Liver (tissue), 9 donors: ENCODE data around the gene MRPL10. TPM values are rescaled to one million over a fixed set of nuclear protein-coding genes. Genes with fewer than 3 reads are reported as not detected.

ENCODE experiments used
- DNase-seq: peaks from one replicate; pipeline ENCODE4 v3.0.0-alpha.2; 2017; ENCODE audit warnings: low spot score
- H3K27ac ChIP-seq, 2 donors: one replicate each; pipeline ENCODE4 v1.7.0; 2013; ENCODE audit warnings: inconsistent platforms in 2 of 2, low read length in 2 of 2, control low read depth in 1 of 2, low read depth in 1 of 2, mild to moderate bottlenecking in 1 of 2
- H3K27me3 ChIP-seq, 4 donors: one replicate each; pipeline versions ENCODE4 v1.6.1 to v1.7.0; 2013; ENCODE audit warnings: low read length in 3 of 4, inconsistent platforms in 1 of 4, mild to moderate bottlenecking in 1 of 4, moderate library complexity in 1 of 4; ENCODE audit not compliant: control insufficient read depth in 4 of 4, insufficient read depth in 4 of 4
- H3K36me3 ChIP-seq, 4 donors: one replicate each; pipeline versions ENCODE4 v1.6.1 to v1.7.0; 2013; ENCODE audit warnings: low read length in 3 of 4, mild to moderate bottlenecking in 3 of 4, low read depth in 1 of 4, moderate library complexity in 1 of 4; ENCODE audit not compliant: control insufficient read depth in 4 of 4, insufficient read depth in 3 of 4
- H3K4me1 ChIP-seq, 4 donors: one replicate each; pipeline versions ENCODE4 v1.6.1 to v1.7.0; 2013; ENCODE audit warnings: low read length in 3 of 4, mild to moderate bottlenecking in 3 of 4, moderate library complexity in 1 of 4; ENCODE audit not compliant: control insufficient read depth in 4 of 4, insufficient read depth in 4 of 4
- H3K4me3 ChIP-seq, 3 donors: one replicate each; pipeline versions ENCODE4 v1.6.1 to v1.7.0; 2013; ENCODE audit warnings: low read length in 3 of 3, control low read depth in 1 of 3, low read depth in 1 of 3, mild to moderate bottlenecking in 1 of 3
- H3K9ac ChIP-seq, 2 donors: one replicate each; pipeline ENCODE4 v1.7.0; 2013; ENCODE audit warnings: low read length in 2 of 2, mild to moderate bottlenecking in 2 of 2, moderate library complexity in 2 of 2, control low read depth in 1 of 2, low read depth in 1 of 2
- H3K9me3 ChIP-seq, 4 donors: one replicate each; pipeline versions ENCODE4 v1.6.1 to v1.7.0; 2013; ENCODE audit warnings: low read length in 3 of 4; ENCODE audit not compliant: control insufficient read depth in 4 of 4
- ATF3 ChIP-seq: IDR thresholded peaks from 2 replicates; pipeline ENCODE4 v1.6.1; 2016; ENCODE audit warnings: antibody characterized with exemption
- EGR1 ChIP-seq, 2 donors: IDR thresholded peaks; 2 replicates each; pipeline ENCODE4 v1.6.1; 2016 to 2018; ENCODE audit warnings: antibody characterized with exemption in 2 of 2, low read depth in 2 of 2
- FOXA1 ChIP-seq: IDR thresholded peaks from 2 replicates; pipeline ENCODE4 v1.6.1; 2016; ENCODE audit warnings: antibody characterized with exemption
- FOXA2 ChIP-seq: IDR thresholded peaks from 2 replicates; pipeline ENCODE4 v1.6.1; 2016; ENCODE audit warnings: antibody characterized with exemption
- GABPA ChIP-seq, 2 donors: IDR thresholded peaks in 1 of 2; conservative IDR thresholded peaks in 1 of 2; 2 replicates each; pipeline ENCODE4 v1.6.1; 2016; ENCODE audit warnings: antibody characterized with exemption in 2 of 2, mild to moderate bottlenecking in 1 of 2, moderate library complexity in 1 of 2
- HNF4A ChIP-seq, 2 donors: conservative IDR thresholded peaks; 2 replicates each; pipeline ENCODE4 v1.6.1; 2016; ENCODE audit warnings: antibody characterized with exemption in 2 of 2, mild to moderate bottlenecking in 2 of 2
- HNF4G ChIP-seq: IDR thresholded peaks from 2 replicates; pipeline ENCODE4 v1.6.1; 2016; ENCODE audit warnings: antibody characterized with exemption
- JUND ChIP-seq, 2 donors: IDR thresholded peaks; 2 replicates each; pipeline ENCODE4 v1.6.1; 2016; ENCODE audit warnings: antibody characterized with exemption in 2 of 2
- MAX ChIP-seq: IDR thresholded peaks from 2 replicates; pipeline ENCODE4 v1.6.1; 2016; ENCODE audit warnings: antibody characterized with exemption
- NR2F2 ChIP-seq: IDR thresholded peaks from 2 replicates; pipeline ENCODE4 v1.6.1; 2016; ENCODE audit warnings: antibody characterized with exemption
- RXRA ChIP-seq, 2 donors: IDR thresholded peaks; 2 replicates each; pipeline ENCODE4 v1.6.1; 2017 to 2018; ENCODE audit warnings: antibody characterized with exemption in 2 of 2, mild to moderate bottlenecking in 1 of 2
- SP1 ChIP-seq: IDR thresholded peaks from 2 replicates; pipeline ENCODE4 v1.6.1; 2018; ENCODE audit warnings: antibody characterized with exemption, mild to moderate bottlenecking
- YY1 ChIP-seq: IDR thresholded peaks from 2 replicates; pipeline ENCODE4 v1.6.1; 2016; ENCODE audit warnings: antibody characterized with exemption, mild to moderate bottlenecking
- ZBTB33 ChIP-seq: IDR thresholded peaks from 2 replicates; pipeline ENCODE4 v1.6.1; 2016; ENCODE audit warnings: antibody characterized with exemption
- WGBS: extraction: QIAGEN DNeasy Blood & Tissue Kit; methylation state at CpG from one replicate; pipeline ENCODE4 v1.1.7; 2013; 5-methylcytosine and 5-hydroxymethylcytosine counted together
- polyA plus RNA-seq, 2 donors: library from polyadenylated mRNA; stranded (reverse) in 1 of 2; unstranded in 1 of 2; fragments of 200-250 nt in 1 of 2; fragments of >200 nt in 1 of 2; fragmentation: Nextera tagmentation in 1 of 2; extraction: Ambion mirVana in 1 of 2; gene quantifications; one replicate each; pipeline versions ENCODE4 v1.2.1 to v1.2.3, GENCODE V29; 2013 to 2015
- total RNA-seq, 2 donors: library from RNA; depleted of rRNA; stranded (reverse); fragments of >200 nt; gene quantifications; one replicate each; pipeline ENCODE4 v1.2.3, GENCODE V29; 2014
- TF ChIP-seq, protein P1 (sequence below): IDR thresholded peaks from 2 replicates; pipeline ENCODE4 v1.6.1; 2016; ENCODE audit warnings: antibody characterized with exemption, mild to moderate bottlenecking
- donor health status: healthy.
- donor health status: healthy.
- donor health status: healthy.
- donor health status: healthy.
- donor health status: healthy.

MRPL10 gene
- total and polyA plus RNA-seq, 4 donors: 10.2 to 24.9 (median 12.9) TPM

GRCh38 chr17:47857551-47858455 is 26.5 kb upstream of the MRPL10 start:
- TF ChIP-seq NR2F2 (no peak), RXRA (IDR thresholded peaks at IDR 0.05) (no peak), YY1 (no peak), SP1 (no peak), MAX (no peak), ATF3 (no peak), FOXA2 (no peak), FOXA1 (no peak), EGR1 (IDR thresholded peaks at IDR 0.05; ENCODE audit: low read depth in 2 of 2) (no peak), ZBTB33 (no peak), HNF4A (conservative IDR thresholded peaks at IDR 0.05) (no peak), GABPA (IDR thresholded peaks at IDR 0.05 in 1 of 2, conservative IDR thresholded peaks at IDR 0.05 in 1 of 2) (no peak), HNF4G (no peak), JUND (IDR thresholded peaks at IDR 0.05) (no peak)
- H3K36me3 ChIP-seq: no peaks in the 10 kb centered on the region
- H3K9me3 ChIP-seq: no peaks in the 10 kb centered on the region
- H3K4me1 ChIP-seq: no peaks in the 10 kb centered on the region
- no peak overlapping the region for H3K9ac ChIP-seq
- no peak overlapping the region for H3K27ac ChIP-seq
- H3K4me3 ChIP-seq: no peak overlapping the region
- no peak for DNase-seq
- H3K27me3 ChIP-seq: peaks cover 0 to 9% (median 3%) of the 10 kb centered on the region in 4 donors
- 85% methylated on average over 16 of the region's 16 CpGs for WGBS

GRCh38 chr17:47856830-47857229 is 25.5 kb upstream of the MRPL10 start:
- TF ChIP-seq JUND (IDR thresholded peaks at IDR 0.05): no peak
- TF ChIP-seq HNF4G: no peak
- TF ChIP-seq, protein P1, sequence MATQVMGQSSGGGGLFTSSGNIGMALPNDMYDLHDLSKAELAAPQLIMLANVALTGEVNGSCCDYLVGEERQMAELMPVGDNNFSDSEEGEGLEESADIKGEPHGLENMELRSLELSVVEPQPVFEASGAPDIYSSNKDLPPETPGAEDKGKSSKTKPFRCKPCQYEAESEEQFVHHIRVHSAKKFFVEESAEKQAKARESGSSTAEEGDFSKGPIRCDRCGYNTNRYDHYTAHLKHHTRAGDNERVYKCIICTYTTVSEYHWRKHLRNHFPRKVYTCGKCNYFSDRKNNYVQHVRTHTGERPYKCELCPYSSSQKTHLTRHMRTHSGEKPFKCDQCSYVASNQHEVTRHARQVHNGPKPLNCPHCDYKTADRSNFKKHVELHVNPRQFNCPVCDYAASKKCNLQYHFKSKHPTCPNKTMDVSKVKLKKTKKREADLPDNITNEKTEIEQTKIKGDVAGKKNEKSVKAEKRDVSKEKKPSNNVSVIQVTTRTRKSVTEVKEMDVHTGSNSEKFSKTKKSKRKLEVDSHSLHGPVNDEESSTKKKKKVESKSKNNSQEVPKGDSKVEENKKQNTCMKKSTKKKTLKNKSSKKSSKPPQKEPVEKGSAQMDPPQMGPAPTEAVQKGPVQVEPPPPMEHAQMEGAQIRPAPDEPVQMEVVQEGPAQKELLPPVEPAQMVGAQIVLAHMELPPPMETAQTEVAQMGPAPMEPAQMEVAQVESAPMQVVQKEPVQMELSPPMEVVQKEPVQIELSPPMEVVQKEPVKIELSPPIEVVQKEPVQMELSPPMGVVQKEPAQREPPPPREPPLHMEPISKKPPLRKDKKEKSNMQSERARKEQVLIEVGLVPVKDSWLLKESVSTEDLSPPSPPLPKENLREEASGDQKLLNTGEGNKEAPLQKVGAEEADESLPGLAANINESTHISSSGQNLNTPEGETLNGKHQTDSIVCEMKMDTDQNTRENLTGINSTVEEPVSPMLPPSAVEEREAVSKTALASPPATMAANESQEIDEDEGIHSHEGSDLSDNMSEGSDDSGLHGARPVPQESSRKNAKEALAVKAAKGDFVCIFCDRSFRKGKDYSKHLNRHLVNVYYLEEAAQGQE: no peak
- peaks cover 0 to 11% (median 6%) of the 10 kb centered on the region in 4 donors for H3K27me3 ChIP-seq
- H3K4me3 ChIP-seq: no peak overlapping the region
- H3K9ac ChIP-seq: no peak overlapping the region
- DNase-seq: no peak
- H3K27ac ChIP-seq: no peak overlapping the region
- H3K36me3 ChIP-seq: no peaks in the 10 kb centered on the region
- no peaks in the 10 kb centered on the region for H3K4me1 ChIP-seq
- H3K9me3 ChIP-seq: no peaks in the 10 kb centered on the region
